Stimulated activated CD4-positive, alpha-beta T cell treated with anti-CD3 and anti-CD28 coated beads, Interleukin-2, amount 100 ng/mL, for 24 hours (primary cell): Measurements from ENCODE around the gene TIMP3.

Experiments used
- DNase-seq, 2 donors: peaks; one replicate each; pipeline ENCODE4 v3.0.0-alpha.2; 2020

The TIMP3 gene

DNA sequence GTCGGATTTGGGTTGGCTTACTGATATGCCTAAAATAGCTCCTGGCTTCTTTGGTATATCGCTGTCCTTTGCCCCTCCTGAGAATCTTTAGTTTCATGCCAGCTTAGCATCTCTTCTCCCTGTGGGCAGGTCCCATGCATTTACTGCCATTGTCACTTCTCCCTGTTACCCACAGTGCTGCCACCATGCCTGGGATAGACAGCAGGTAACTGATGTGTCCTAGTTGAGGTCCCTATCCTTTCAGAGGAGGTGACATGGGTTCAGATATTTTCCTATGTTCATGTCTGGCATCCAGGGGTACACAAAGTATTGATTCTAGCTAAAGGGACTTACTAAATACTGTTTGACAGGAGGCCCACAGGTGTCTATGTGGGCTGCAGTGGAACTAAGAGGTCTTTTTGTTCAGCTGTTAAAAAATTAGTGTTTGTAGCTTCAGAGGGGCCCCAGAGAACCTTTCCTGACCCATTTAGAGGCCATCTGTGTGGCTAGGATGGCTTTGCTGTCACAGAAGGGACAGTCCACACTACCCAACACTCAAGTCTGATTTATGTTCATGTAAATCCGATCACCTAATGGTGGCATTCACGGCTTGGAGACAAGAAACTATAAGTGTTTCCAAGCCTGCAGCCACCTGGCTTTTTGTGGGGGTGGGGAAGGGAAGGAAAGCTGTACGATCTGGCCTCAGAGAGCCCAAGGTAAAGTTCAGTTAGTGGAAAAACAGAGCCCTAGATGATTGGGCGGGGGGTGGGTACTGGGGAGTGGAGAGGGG, 8.5 kb downstream of the TIMP3 start:
- DNase-seq: no peak

DNA sequence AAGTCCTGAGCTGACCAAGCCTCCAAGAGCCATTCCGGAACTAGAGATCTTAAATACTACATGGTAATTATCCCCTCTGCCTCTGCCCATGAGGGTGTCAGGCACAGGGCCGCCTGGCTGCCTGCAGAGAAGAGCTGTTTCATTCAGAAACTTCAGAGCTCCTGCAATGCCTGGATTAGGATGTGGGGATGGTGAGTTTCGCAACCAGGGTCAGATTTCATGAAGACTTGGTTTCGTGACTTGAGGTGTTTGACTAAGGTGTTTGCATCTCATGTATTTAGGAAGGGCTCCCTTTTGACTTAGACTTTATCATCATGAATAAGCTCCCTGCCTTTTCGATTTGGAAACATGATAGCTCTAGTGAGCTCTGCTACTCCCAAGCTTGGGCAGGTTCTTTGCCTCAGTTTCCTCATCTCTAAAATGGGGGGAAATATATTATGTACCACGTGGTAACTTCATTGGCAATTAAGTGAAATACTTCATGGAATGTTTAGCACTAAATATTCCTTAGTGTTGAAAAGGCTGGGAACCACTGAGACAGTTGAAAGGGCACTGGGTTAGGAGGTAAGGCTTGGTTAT, 9.1 kb downstream of the TIMP3 start:
- DNase-seq: no peak

GRCh38 chr22:32811788-32812545, 10.5 kb downstream of the TIMP3 start:
- DNase-seq: no peak

GRCh38 chr22:32814285-32814860, 12.9 kb downstream of the TIMP3 start:
- no peak for DNase-seq

DNA sequence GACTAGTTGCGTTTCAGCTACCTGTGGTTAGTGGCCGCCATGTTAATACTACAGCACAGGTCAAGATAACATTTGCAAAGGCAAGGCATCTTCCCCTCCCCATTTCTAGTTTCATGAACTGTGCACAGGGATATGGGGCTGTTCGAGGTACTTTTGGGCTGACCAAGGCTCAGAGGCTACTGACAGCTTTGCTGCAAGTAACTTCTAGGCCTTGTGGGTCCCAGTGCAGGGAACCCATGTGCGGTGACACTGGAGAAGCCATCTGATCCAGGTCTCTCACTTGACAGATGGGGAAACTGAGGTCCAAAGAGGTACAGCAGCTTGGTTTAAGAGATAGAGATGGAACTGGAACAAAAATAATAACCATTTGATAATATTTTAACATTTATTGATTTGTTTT, 13.6 kb downstream of the TIMP3 start:
- DNase-seq: no peak

DNA sequence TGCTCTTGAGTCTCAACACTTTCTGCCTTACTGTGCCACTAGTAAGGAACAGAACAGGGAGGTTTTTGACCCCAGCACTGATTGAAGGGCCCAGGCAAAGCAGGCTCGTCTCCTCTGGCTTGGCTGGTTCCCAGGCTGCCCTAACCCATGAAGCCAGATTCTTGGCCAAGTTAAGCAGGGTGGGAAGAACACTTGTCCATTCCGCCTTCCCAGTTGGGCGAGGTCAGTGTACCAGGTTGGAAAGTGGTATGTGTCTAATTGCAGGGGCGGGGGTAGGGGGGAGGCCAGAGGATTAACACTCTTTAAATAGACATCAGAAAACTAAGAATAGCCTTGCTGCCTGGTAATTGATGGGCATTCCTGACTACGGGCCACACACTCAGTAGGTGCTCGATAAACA, 14.4 kb downstream of the TIMP3 start:
- no peak for DNase-seq

DNA sequence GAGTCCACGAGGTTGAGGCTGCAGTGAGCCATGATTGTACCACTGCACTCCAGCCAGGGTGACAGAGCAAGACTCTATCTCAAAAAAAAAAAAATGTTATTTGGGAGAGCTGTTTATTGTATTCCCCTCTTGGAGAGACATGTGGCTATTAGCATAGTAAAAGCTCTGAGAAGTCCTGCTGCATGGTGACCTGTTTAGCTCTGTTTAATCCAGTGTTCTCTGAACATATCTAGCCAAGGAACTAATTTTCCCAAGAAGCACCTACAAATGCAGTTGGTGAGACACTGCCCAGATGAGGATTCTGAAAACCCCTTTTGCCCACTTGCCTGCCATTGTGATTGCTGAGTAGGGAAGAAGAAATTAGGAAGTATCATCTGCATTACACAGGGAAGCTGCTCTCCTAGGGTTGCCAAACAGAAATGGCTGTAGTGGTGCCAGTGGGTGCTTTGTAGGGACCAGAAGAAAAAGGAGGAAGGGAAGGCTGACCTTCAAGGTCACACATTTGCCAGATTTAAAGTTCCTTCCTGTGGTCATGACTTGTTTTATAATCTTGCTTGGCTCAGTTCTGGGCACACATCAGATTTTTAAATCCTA, 15.7 kb downstream of the TIMP3 start:
- DNase-seq: no peak

- no peak for DNase-seq
These were observed 17.1 kb downstream of the TIMP3 start for GRCh38 chr22:32818446-32819115.

GRCh38 chr22:32819120-32819519, 17.6 kb downstream of the TIMP3 start:
- DNase-seq: no peak

- DNase-seq: no peak
These were observed 18.9 kb downstream of the TIMP3 start for GRCh38 chr22:32820131-32821119.

DNA sequence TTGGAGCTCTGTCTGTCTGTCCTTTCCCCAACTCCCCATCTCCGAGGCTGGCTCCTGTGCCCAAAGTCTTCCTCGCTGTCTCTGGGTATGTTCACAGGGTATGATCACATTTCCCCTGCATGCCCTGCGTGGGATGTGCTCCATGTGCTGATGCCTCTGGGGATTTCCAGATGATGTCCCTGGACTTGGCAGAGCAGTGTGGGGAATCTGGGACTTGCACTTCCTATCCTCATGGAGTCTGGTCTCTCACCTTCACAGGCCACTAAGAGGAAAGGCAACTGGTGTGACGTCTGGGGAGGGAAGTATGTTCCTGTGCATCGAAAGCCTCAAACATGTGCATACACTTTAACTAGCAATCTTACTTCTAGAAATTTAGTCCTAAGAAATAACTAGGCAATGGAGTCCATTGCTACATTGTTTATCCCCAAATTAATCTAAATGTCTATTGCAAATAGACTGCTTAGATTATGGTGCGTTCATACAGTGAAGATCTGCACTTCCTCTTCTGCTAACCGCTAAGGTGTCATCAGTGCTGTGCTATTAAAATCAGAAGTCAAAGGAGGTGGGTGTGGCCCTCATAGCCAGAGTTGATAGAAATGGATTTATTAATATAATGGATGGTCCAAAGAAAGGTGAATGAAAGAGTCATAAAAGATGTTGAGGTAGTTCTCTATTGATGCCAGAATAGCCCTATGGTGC, 20.8 kb downstream of the TIMP3 start:
- DNase-seq: no peak

DNA sequence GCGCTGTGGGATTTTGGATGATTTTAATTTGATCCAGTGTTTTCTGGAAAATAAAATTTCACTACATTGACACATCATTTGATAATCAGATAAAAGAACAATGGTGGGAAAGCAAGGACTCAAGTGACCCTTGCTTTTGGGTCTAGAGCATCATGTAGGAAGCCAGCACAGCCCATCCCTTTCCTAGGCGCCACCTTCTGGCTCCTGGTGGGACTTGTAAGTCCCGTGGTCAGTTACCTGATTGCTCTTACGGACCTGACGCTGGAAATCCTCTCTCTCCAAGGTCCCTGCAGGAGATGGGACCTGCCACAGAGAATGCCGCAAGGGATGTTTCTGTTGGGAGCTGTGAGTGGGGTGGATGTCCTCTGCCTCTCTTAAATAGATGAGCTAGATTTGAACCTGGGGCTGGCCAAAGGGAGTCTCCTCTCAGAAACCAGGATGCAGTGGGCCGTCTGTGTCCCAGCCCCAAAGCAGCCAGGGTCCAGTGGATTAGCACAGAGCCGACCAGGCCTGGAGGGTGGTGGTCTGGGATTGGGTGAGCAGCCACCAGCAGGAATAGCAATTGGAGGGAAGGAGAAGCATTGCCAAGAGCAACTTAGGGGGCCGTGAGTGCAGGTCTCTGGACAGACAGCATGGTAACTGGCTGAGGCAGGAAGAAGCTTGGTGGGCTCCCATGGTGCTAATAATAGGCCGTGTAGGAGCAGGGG, 21.7 kb downstream of the TIMP3 start:
- peak in 1 of 2 donors; percentile 23 for DNase-seq

GRCh38 chr22:32824531-32825312, 23.2 kb downstream of the TIMP3 start:
- DNase-seq: no peak

DNA sequence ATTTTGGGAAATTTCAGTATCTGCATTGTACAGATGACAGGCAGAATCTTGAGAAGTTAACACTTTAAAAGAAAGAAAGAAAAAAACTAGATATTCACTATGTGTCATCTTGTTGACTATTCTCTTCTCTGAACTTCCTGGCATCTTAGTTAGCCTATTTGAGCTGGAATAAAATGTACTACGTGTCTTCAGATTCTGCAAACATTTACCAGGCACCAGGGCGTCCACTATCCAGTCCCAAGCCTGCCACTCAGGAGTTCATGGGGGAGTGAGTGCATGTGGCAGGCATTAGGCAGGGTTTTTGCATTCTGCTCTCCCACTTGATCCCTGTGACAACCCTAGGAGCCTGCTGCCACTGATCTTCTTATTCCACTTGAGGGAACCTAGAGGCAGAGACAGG, 25.0 kb downstream of the TIMP3 start:
- DNase-seq: no peak

DNA sequence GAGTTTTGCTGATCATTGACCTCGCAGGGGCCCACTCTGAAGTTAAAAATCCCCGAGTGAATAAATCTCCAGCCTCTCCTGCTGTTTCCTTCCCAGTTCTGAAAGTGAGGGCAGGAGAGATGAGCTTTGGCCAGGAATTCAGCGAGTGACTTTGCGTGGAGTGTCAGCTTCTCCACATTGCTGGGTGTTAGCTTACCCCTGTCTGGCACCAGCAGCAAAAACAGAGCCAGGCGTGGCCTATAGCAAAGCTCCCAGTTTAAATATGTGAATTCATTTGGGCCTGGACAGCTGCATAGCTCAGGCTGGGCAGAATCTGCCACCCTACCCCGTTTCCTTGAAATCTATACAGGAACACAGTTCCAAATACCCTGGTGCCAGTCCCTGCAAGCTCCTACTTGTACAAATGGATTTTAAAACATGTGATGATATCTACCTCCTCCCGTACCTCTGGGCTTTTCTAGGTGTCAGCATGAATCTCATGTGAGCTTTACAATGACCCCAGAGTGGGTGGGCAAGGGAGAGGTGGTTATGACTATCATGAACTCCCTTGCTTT, 25.6 kb downstream of the TIMP3 start:
- DNase-seq: no peak

DNA sequence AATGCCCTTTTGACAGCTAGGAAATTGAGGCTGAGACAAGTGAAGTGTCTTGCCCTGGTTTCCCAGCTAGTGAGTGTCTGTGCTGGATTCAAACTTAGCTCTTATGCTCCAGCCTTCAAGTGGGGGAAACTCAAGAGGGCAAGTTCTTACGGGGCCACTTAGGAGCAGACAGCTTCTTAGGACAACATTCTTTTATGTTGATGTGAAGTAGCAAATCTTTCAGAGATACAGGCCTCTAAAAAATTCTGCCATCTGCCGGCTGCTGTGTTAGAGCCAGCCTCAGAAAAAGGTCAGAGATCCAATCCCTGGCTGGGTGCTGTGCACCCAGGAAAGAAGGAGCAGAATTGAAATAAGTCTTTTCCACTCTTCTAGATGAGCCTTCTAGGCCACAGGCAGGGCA, 26.6 kb downstream of the TIMP3 start:
- DNase-seq: no peak

- no peak for DNase-seq
These were observed 27.1 kb downstream of the TIMP3 start for GRCh38 chr22:32828561-32828960.

GRCh38 chr22:32829451-32829851, 27.9 kb downstream of the TIMP3 start:
- no peak for DNase-seq

DNA sequence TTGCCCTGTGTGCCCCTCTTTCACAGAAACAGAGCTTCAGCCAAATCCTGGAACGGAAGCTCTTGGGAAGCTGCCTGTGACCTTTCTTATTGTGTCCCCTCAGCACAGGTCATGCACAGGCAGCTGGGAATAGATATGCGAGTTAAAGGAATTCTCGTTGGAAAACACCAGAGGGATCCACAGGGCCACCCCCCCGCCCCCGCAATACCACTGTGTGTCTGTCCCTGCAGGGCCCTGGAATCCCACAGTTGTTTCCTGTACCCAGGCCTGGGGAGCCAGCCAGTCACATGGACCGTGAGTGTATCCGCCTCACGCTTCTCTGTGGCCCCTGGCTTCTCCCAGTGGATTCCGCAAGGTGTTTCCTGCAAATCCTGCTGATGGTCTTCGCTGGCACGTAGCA, 29.0 kb downstream of the TIMP3 start:
- no peak for DNase-seq
